Activated naive CD8-positive, alpha-beta T cell treated with anti-CD3 and anti-CD28 coated beads for 36 hours (primary cell): Measurements from ENCODE around the gene RPA1. TPM values are rescaled to one million over a fixed set of nuclear protein-coding genes. Genes with fewer than 3 reads are reported as not detected.
A peak's percentile ranks its signal among the peaks of the same experiment; 100 is the strongest.
"Not testable (repeated sequence)": the region's sequence is repeated elsewhere in the genome, so short reads cannot be mapped to it uniquely, and the experiment has no call there.

Experiments
- DNase-seq: peaks from one replicate; pipeline ENCODE4 v3.0.0; 2021
- H3K27ac Mint-ChIP-seq: one replicate; pipeline ENCODE4 v1.8.0; 2022; ENCODE audit warnings: mild to moderate bottlenecking, moderate library complexity, mixed read lengths
- H3K27me3 Mint-ChIP-seq: one replicate; pipeline ENCODE4 v1.8.0; 2022; ENCODE audit warnings: mild to moderate bottlenecking, mixed read lengths
- H3K36me3 Mint-ChIP-seq: one replicate; pipeline ENCODE4 v1.8.0; 2021; ENCODE audit warnings: mild to moderate bottlenecking, mixed read lengths
- H3K4me1 Mint-ChIP-seq: one replicate; pipeline ENCODE4 v1.8.0; 2021; ENCODE audit warnings: mixed read lengths
- H3K4me3 Mint-ChIP-seq: one replicate; pipeline ENCODE4 v1.8.0; 2022; ENCODE audit warnings: mild to moderate bottlenecking, moderate library complexity, mixed read lengths
- H3K9me3 Mint-ChIP-seq: one replicate; pipeline ENCODE4 v1.8.0; 2022; ENCODE audit warnings: mixed read lengths
- total RNA-seq, 2 experiments: library from RNA; stranded (reverse); gene quantifications; one replicate each; pipeline ENCODE4 v1.2.3, GENCODE V29; 2021

Gene RPA1
- total RNA-seq, 2 experiments from 2014 or later: 207 to 217 TPM

- Mint-ChIP-seq H3K9me3 (no peaks in the 10 kb centered on the region), H3K27ac (no peak overlapping the region), H3K4me1 (peaks cover 2% of the 10 kb centered on the region), H3K27me3 (no peaks in the 10 kb centered on the region), H3K4me3 (no peak overlapping the region), H3K36me3 (peaks cover 6% of the 10 kb centered on the region)
- DNase-seq: no peak
Observed at GRCh38 chr17:1802429-1802828, 27.4 kb upstream of the RPA1 start.

DNA sequence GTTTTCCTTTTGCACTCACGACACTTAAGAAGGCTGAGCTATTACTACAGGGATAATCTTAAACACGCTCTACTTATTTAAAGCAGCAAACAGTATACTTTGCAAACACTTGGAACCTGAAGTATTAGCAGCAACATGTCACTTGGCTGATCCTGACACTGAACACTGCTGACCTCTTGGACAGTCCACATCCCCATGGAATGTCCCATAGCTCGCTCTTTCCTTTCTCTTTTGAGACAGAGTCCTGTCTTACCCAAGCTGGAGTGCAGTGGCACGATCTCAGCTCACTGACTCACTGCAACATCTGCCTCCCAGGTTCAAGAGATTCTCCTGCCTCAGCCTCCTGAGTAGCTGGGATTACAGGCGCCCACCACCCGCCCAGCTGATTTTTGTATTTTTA, 26.5 kb upstream of the RPA1 start:
- peaks cover 8% of the 10 kb centered on the region for H3K36me3 Mint-ChIP-seq
- H3K9me3 Mint-ChIP-seq: no peaks in the 10 kb centered on the region
- H3K27me3 Mint-ChIP-seq: no peaks in the 10 kb centered on the region

GRCh38 chr17:1807890-1808289, 21.9 kb upstream of the RPA1 start:
- Mint-ChIP-seq H3K4me1 (no peaks in the 10 kb centered on the region), H3K27me3 (no peaks in the 10 kb centered on the region), H3K27ac (no peak overlapping the region), H3K36me3 (peaks cover 12% of the 10 kb centered on the region), H3K9me3 (no peaks in the 10 kb centered on the region), H3K4me3 (no peak overlapping the region)
- no peak for DNase-seq

More for the DNA sequence above, 26.5 kb upstream of the RPA1 start:
- H3K4me1 Mint-ChIP-seq: no peaks in the 10 kb centered on the region
- H3K4me3 Mint-ChIP-seq: no peak overlapping the region
- H3K27ac Mint-ChIP-seq: no peak overlapping the region
- DNase-seq: no peak

DNA sequence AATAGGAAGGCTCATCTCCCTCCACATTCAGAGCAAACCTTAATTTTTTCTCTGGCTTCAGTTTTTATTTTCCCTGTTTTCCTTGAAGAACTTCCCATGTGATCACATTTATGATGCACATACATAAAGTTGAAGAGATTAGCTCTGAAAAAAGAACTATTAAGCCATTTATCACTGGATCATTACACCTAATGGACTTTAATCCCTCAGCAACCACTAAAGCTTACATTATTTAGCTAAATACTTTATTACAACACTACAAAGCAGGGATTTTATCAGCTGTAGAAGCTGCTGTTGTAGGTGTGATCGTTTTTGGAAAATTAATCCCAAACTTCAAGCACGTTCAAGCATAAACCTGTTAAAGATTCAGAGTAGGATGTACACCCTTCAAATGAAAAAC, 21.2 kb upstream of the RPA1 start:
- no peaks in the 10 kb centered on the region for H3K9me3 Mint-ChIP-seq
- H3K27ac Mint-ChIP-seq: no peak overlapping the region

DNA sequence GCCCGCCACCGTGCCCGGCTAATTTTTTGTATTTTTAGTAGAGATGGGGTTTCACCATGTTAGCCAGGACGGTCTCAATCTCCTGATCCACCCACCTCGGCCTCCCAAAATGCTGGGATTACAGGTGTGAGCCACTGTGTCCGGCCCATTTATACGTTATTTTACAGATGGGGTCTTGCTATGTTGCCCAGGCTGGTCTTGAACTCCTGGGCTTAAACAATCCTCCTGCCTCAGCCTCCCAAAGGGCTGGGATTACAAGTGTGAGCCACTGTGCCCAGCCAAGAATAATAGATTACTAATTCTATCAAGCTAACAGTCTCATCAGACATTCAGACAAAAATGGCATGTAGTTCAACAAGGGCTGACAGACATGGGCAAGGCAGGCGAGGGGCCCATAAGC, 20.0 kb upstream of the RPA1 start:
- H3K36me3 Mint-ChIP-seq, H3K4me1 Mint-ChIP-seq, H3K27ac Mint-ChIP-seq, DNase-seq, H3K27me3 Mint-ChIP-seq, H3K4me3 Mint-ChIP-seq, H3K9me3 Mint-ChIP-seq: not testable (repeated sequence)

More for the DNA sequence above, 21.2 kb upstream of the RPA1 start:
- no peak overlapping the region for H3K4me3 Mint-ChIP-seq
- H3K4me1 Mint-ChIP-seq: no peaks in the 10 kb centered on the region
- peaks cover 12% of the 10 kb centered on the region for H3K36me3 Mint-ChIP-seq
- DNase-seq: no peak
- no peaks in the 10 kb centered on the region for H3K27me3 Mint-ChIP-seq

DNA sequence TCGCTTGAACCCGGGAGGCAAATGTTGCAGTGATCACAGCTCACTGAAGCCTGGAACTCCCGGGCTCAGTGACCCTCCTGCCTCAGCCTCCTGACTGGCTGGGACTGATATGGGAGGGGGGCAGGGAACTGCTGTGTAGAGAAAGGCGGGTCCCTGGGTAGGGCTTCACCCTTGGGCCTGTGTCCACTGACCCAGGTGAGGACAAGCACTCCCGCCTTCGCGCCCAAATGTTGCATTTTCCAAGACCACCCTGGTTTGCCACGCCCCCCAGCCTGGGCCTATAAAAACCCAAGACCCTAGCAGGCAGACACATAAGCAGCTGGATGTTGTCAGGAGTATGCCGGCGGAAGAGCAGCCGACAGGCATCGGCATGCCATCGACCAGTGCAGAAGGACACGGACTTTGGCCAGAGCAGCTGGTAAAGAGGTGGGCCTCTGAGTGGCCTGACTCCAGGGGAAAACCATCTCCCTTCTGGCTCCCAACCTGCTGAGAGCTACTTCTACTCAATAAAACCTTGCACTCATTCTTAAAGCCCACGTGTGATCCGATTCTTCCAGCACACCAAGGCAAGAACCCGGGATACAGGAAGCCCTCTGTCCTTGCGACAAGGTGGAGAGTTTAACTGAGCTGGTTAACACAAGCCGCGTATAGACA, 19.2 kb upstream of the RPA1 start:
- Mint-ChIP-seq H3K27ac (no peak overlapping the region), H3K4me3 (no peak overlapping the region), H3K36me3 (peaks cover 6% of the 10 kb centered on the region), H3K4me1 (no peaks in the 10 kb centered on the region), H3K9me3 (no peaks in the 10 kb centered on the region), H3K27me3 (no peaks in the 10 kb centered on the region)
- DNase-seq: no peak

DNA sequence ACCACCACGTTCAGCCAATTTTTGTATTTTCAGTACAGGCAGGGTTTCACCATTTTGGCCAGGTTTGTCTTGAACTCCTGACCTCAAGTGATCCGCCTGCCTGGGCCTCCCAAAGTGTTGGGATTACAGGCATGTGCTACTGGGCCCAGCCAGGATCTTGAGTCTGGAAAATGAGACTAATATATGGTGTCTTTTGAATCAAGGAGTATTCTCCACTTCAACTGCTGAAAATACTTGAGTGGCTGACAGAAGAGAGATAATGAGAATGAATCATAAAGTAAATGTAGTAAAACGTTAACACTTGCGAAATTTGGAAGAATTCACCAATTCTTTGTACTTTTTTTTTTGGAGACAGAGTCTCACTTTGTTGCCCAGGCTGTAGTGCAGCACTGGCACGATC, 16.7 kb upstream of the RPA1 start:
- Mint-ChIP-seq H3K4me3 (no peak overlapping the region), H3K27me3 (no peaks in the 10 kb centered on the region)

GRCh38 chr17:1820528-1821252, 9.1 kb upstream of the RPA1 start:
- DNase-seq: no peak
- H3K36me3 Mint-ChIP-seq: peaks cover 23% of the 10 kb centered on the region
- H3K9me3 Mint-ChIP-seq: no peaks in the 10 kb centered on the region
- no peak overlapping the region for H3K4me3 Mint-ChIP-seq
- H3K27ac Mint-ChIP-seq: no peak overlapping the region
- H3K27me3 Mint-ChIP-seq: no peaks in the 10 kb centered on the region
- H3K4me1 Mint-ChIP-seq: peaks cover 19% of the 10 kb centered on the region

More for the DNA sequence above, 16.7 kb upstream of the RPA1 start:
- Mint-ChIP-seq H3K4me1 (no peaks in the 10 kb centered on the region), H3K9me3 (no peaks in the 10 kb centered on the region), H3K27ac (no peak overlapping the region), H3K36me3 (peaks cover 4% of the 10 kb centered on the region)
- no peak for DNase-seq

DNA sequence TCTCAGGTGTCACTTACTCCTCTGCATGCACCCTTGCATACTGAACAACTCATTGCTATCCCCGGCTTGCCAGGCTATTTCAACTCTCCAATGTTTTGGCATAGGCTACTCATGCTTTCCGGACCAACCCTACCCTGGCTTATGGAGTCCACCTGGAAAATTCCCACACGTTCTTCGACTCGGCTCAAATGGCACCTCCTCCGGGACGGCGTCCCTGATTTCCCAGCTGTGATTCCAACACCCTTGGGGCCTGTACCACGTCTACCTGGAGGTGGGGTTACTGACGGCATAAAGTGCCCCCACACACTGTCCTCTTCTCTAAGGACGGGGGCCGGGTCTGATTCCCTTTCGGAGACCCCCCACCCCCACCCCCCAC, 601 bp upstream of the RPA1 start:
- peaks cover 38% of the 10 kb centered on the region for H3K36me3 Mint-ChIP-seq
- no peak for DNase-seq
- peaks cover 49% of the 10 kb centered on the region for H3K4me1 Mint-ChIP-seq
- H3K4me3 Mint-ChIP-seq: peak overlapping the region; percentile 94
- H3K9me3 Mint-ChIP-seq: no peaks in the 10 kb centered on the region
- H3K27ac Mint-ChIP-seq: peak overlapping the region; percentile 88
- no peaks in the 10 kb centered on the region for H3K27me3 Mint-ChIP-seq

GRCh38 chr17:1830288-1830687, 483 bp downstream of the RPA1 start:
- H3K27ac Mint-ChIP-seq: peak overlapping the region; percentile 88
- H3K27me3 Mint-ChIP-seq: no peaks in the 10 kb centered on the region
- H3K36me3 Mint-ChIP-seq: peaks cover 35% of the 10 kb centered on the region
- peak overlapping the region; percentile 94 for H3K4me3 Mint-ChIP-seq
- H3K9me3 Mint-ChIP-seq: no peaks in the 10 kb centered on the region
- peak; percentile 29 for DNase-seq
- peaks cover 49% of the 10 kb centered on the region for H3K4me1 Mint-ChIP-seq

- Mint-ChIP-seq H3K4me1 (peaks cover 45% of the 10 kb centered on the region), H3K27ac (peak overlapping the region; percentile 84), H3K27me3 (no peaks in the 10 kb centered on the region), H3K9me3 (no peaks in the 10 kb centered on the region), H3K36me3 (peaks cover 39% of the 10 kb centered on the region), H3K4me3 (peak overlapping the region; percentile 47)
- DNase-seq: peak; percentile 52
Observed at GRCh38 chr17:1834380-1835149, 4.8 kb downstream of the RPA1 start.

DNA sequence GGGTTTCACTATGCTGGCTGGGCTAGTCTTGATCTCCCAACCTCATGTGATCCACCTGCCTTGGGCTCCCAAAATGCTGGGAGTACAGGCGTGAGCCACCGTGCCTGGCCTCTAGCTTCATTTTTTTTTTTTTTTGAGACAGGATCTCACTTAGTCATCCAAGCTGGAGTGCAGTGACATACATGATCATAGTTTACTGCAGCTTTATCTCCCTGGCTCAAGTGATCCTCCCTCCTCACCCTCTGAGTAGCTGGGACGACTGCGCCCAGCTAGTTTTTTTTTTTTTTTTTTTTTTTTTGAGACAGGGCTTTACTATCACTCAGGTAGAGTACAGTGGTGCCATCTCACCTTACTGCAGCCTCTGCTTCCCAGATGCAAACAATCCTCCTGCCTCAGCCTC, 9.7 kb downstream of the RPA1 start:
- no peaks in the 10 kb centered on the region for H3K27me3 Mint-ChIP-seq
- H3K9me3 Mint-ChIP-seq: no peaks in the 10 kb centered on the region
- DNase-seq: no peak
- no peak overlapping the region for H3K4me3 Mint-ChIP-seq
- no peak overlapping the region for H3K27ac Mint-ChIP-seq
- peaks cover 16% of the 10 kb centered on the region for H3K4me1 Mint-ChIP-seq
- H3K36me3 Mint-ChIP-seq: peaks cover 18% of the 10 kb centered on the region

- H3K4me3 Mint-ChIP-seq: no peak overlapping the region
- no peaks in the 10 kb centered on the region for H3K9me3 Mint-ChIP-seq
- peaks cover 5% of the 10 kb centered on the region for H3K36me3 Mint-ChIP-seq
- DNase-seq: no peak
- no peaks in the 10 kb centered on the region for H3K4me1 Mint-ChIP-seq
- no peak overlapping the region for H3K27ac Mint-ChIP-seq
- H3K27me3 Mint-ChIP-seq: no peaks in the 10 kb centered on the region
Observed at GRCh38 chr17:1843947-1844346, 14.1 kb downstream of the RPA1 start.

GRCh38 chr17:1847191-1847590, 17.4 kb downstream of the RPA1 start:
- Mint-ChIP-seq H3K27ac (no peak overlapping the region), H3K36me3 (peaks cover 10% of the 10 kb centered on the region), H3K4me3 (no peak overlapping the region), H3K4me1 (peaks cover 3% of the 10 kb centered on the region), H3K9me3 (no peaks in the 10 kb centered on the region), H3K27me3 (no peaks in the 10 kb centered on the region)
- DNase-seq: no peak

- Mint-ChIP-seq H3K27me3 (no peaks in the 10 kb centered on the region), H3K9me3 (no peaks in the 10 kb centered on the region), H3K4me1 (peaks cover 5% of the 10 kb centered on the region), H3K27ac (no peak overlapping the region), H3K36me3 (peaks cover 15% of the 10 kb centered on the region), H3K4me3 (no peak overlapping the region)
- no peak for DNase-seq
Observed at GRCh38 chr17:1852327-1852726, 22.5 kb downstream of the RPA1 start.
